Mononuclear cell (primary cell): Measurements from ENCODE around the gene PSMA6. TPM values are rescaled to one million over a fixed set of nuclear protein-coding genes. Genes with fewer than 3 reads are reported as not detected.

Source experiments
- H3K27me3 ChIP-seq: 2 replicates; pipeline ENCODE4 v1.6.0; 2011; ENCODE audit warnings: low read length, control low read depth; ENCODE audit not compliant: insufficient read depth
- H3K4me1 ChIP-seq: 2 replicates; pipeline ENCODE4 v1.5.1; 2011; ENCODE audit warnings: mild to moderate bottlenecking, low read length, control low read depth; ENCODE audit not compliant: insufficient read depth
- H3K4me3 ChIP-seq: 2 replicates; pipeline ENCODE4 v1.5.1; 2011; ENCODE audit warnings: mild to moderate bottlenecking, low read length, moderate library complexity
- H3K9me3 ChIP-seq: 2 replicates; pipeline ENCODE4 v1.5.1; 2011; ENCODE audit warnings: low read depth, mild to moderate bottlenecking, control low read depth, low read length
- total RNA-seq: library from RNA; depleted of rRNA; stranded (reverse); fragments of >200 nt; gene quantifications from one replicate; pipeline ENCODE4 v1.2.3, GENCODE V29; 2012

Gene PSMA6
- total RNA-seq, 1 donor = 153 TPM

GRCh38 chr14:35261774-35262173, 30.4 kb upstream of the PSMA6 start:
- H3K4me1 ChIP-seq = no peaks in the 10 kb centered on the region
- H3K4me3 ChIP-seq = no peak overlapping the region
- no peaks in the 10 kb centered on the region for H3K9me3 ChIP-seq
- no peaks in the 10 kb centered on the region for H3K27me3 ChIP-seq

- Histone ChIP-seq H3K9me3 (no peaks in the 10 kb centered on the region), H3K4me3 (no peak overlapping the region), H3K4me1 (no peaks in the 10 kb centered on the region), H3K27me3 (no peaks in the 10 kb centered on the region)
These were observed 29.7 kb upstream of the PSMA6 start for GRCh38 chr14:35262436-35262835.

- no peaks in the 10 kb centered on the region for H3K9me3 ChIP-seq
- H3K4me3 ChIP-seq = no peak overlapping the region
- H3K4me1 ChIP-seq = no peaks in the 10 kb centered on the region
- H3K27me3 ChIP-seq = no peaks in the 10 kb centered on the region
These were observed 23.2 kb upstream of the PSMA6 start for GRCh38 chr14:35268946-35269345.

- no peaks in the 10 kb centered on the region for H3K4me1 ChIP-seq
- no peaks in the 10 kb centered on the region for H3K27me3 ChIP-seq
- no peak overlapping the region for H3K4me3 ChIP-seq
- H3K9me3 ChIP-seq = no peaks in the 10 kb centered on the region
These were observed 17.4 kb upstream of the PSMA6 start for GRCh38 chr14:35274805-35275204.

GRCh38 chr14:35277179-35277578, 15.0 kb upstream of the PSMA6 start:
- Histone ChIP-seq H3K4me1 (no peaks in the 10 kb centered on the region), H3K27me3 (no peaks in the 10 kb centered on the region), H3K4me3 (no peak overlapping the region), H3K9me3 (no peaks in the 10 kb centered on the region)

- Histone ChIP-seq H3K27me3 (no peaks in the 10 kb centered on the region), H3K4me1 (peaks cover 9% of the 10 kb centered on the region), H3K4me3 (no peak overlapping the region), H3K9me3 (no peaks in the 10 kb centered on the region)
These were observed 12.8 kb upstream of the PSMA6 start for GRCh38 chr14:35279369-35279768.

- H3K4me3 ChIP-seq = no peak overlapping the region
- H3K4me1 ChIP-seq = peaks cover 29% of the 10 kb centered on the region
- H3K9me3 ChIP-seq = no peaks in the 10 kb centered on the region
- no peaks in the 10 kb centered on the region for H3K27me3 ChIP-seq
These were observed 10.8 kb upstream of the PSMA6 start for GRCh38 chr14:35281341-35281740.

GRCh38 chr14:35284506-35284905, 7.7 kb upstream of the PSMA6 start:
- H3K4me1 ChIP-seq = peaks cover 49% of the 10 kb centered on the region
- no peak overlapping the region for H3K4me3 ChIP-seq
- no peaks in the 10 kb centered on the region for H3K27me3 ChIP-seq
- H3K9me3 ChIP-seq = no peaks in the 10 kb centered on the region

- Histone ChIP-seq H3K27me3 (no peaks in the 10 kb centered on the region), H3K9me3 (no peaks in the 10 kb centered on the region), H3K4me1 (peaks cover 49% of the 10 kb centered on the region), H3K4me3 (no peak overlapping the region)
These were observed 6.8 kb upstream of the PSMA6 start for GRCh38 chr14:35285168-35286002.

- Histone ChIP-seq H3K27me3 (no peaks in the 10 kb centered on the region), H3K4me1 (peaks cover 52% of the 10 kb centered on the region), H3K4me3 (no peak overlapping the region), H3K9me3 (no peaks in the 10 kb centered on the region)
These were observed 6.1 kb upstream of the PSMA6 start for GRCh38 chr14:35286003-35286600.

- Histone ChIP-seq H3K4me1 (peaks cover 58% of the 10 kb centered on the region), H3K4me3 (no peak overlapping the region), H3K27me3 (no peaks in the 10 kb centered on the region), H3K9me3 (no peaks in the 10 kb centered on the region)
These were observed 5.5 kb upstream of the PSMA6 start for GRCh38 chr14:35286707-35287106.

- Histone ChIP-seq H3K4me3 (no peak overlapping the region), H3K27me3 (no peaks in the 10 kb centered on the region), H3K4me1 (peaks cover 59% of the 10 kb centered on the region), H3K9me3 (no peaks in the 10 kb centered on the region)
These were observed 4.7 kb upstream of the PSMA6 start for GRCh38 chr14:35287431-35288013.

GRCh38 chr14:35289623-35290022, 2.6 kb upstream of the PSMA6 start:
- no peak overlapping the region for H3K4me3 ChIP-seq
- no peaks in the 10 kb centered on the region for H3K9me3 ChIP-seq
- peaks cover 66% of the 10 kb centered on the region for H3K4me1 ChIP-seq
- H3K27me3 ChIP-seq = no peaks in the 10 kb centered on the region

GRCh38 chr14:35292770-35293561, 784 bp downstream of the PSMA6 start:
- H3K27me3 ChIP-seq = no peaks in the 10 kb centered on the region
- H3K9me3 ChIP-seq = no peaks in the 10 kb centered on the region
- peaks cover 66% of the 10 kb centered on the region for H3K4me1 ChIP-seq

GRCh38 chr14:35295845-35296161, 3.6 kb downstream of the PSMA6 start:
- H3K4me3 ChIP-seq = no peak overlapping the region
- H3K27me3 ChIP-seq = no peaks in the 10 kb centered on the region
- no peaks in the 10 kb centered on the region for H3K9me3 ChIP-seq
- H3K4me1 ChIP-seq = peaks cover 90% of the 10 kb centered on the region

More at GRCh38 chr14:35292770-35293561, 784 bp downstream of the PSMA6 start:
- H3K4me3 ChIP-seq = peak overlapping the region; percentile 69
